K562 (cell line): ENCODE results near the gene NPR1. TPM values are rescaled to one million over a fixed set of nuclear protein-coding genes. Genes with fewer than 3 reads are reported as not detected.

ENCODE experiments used
- ATAC-seq: fragments of 200-7000 bp; cut with Tn5 transposase; 3 replicates; pipeline ENCODE4 v1.9.1; 2020; ENCODE audit warnings: moderate library complexity
- BruUV-seq: library from RNA; stranded (reverse); fragments of 400-500 nt; replicated peaks from 2 replicates; lab custom pipeline; 2021; lab: Mats Ljungman, UMichigan
- CTCF ChIA-PET: fragments of 300-600 bp; formaldehyde crosslinking; extraction: SDS; loops from one replicate; lab custom pipeline; 2021; ENCODE audit warnings: low intra/inter-chr PET ratio; lab: Yijun Ruan, JAX
- POLR2A ChIA-PET: fragments of 300-600, 350-650 bp; sonication (Branson Sonifier 250); formaldehyde crosslinking; extraction: SDS; loops from one replicate; lab custom pipeline; 2021; ENCODE audit warnings: antibody characterized with exemption, inconsistent platforms; lab: Yijun Ruan, JAX
- DNase-seq, 4 experiments: peaks; one replicate each; pipeline versions ENCODE4 v3.0.0 to v3.0.0-alpha.2; 2011 to 2018; ENCODE audit warnings: low spot score in 3 of 4, mixed read lengths in 3 of 4; ENCODE audit errors: extremely low read depth in 1 of 4
- FAIRE-seq: peaks from 2 replicates; lab custom pipeline; 2011; peaks lifted over from hg19 to GRCh38; lab: Jason Lieb, UNC
- H2AFZ ChIP-seq: 2 replicates; pipeline ENCODE4 v1.6.0; 2011; ENCODE audit warnings: low read depth, low read length, control low read depth, inconsistent platforms
- H3K27ac ChIP-seq: fragments of 200-600 bp; 3 replicates; pipeline ENCODE4 v1.8.0; 2011; ENCODE audit warnings: low read depth, mild to moderate bottlenecking, control low read depth, inconsistent platforms, low read length, moderate library complexity, mixed read lengths; ENCODE audit errors: extremely low read depth
- H3K27me3 ChIP-seq, 2 experiments: fragments of 300-600 bp in 1 of 2; 2 replicates in 1 of 2; 3 replicates in 1 of 2; pipeline versions ENCODE4 v1.6.0 to v1.8.0; 2011; ENCODE audit warnings: inconsistent platforms in 2 of 2, low read length in 2 of 2, mild to moderate bottlenecking in 1 of 2, mixed read lengths in 1 of 2, moderate library complexity in 1 of 2; ENCODE audit not compliant: control insufficient read depth in 2 of 2, insufficient read depth in 2 of 2
- H3K36me3 ChIP-seq: fragments of 300-600 bp; 3 replicates; pipeline ENCODE4 v1.8.0; 2011; ENCODE audit warnings: mild to moderate bottlenecking, low read length, inconsistent platforms; ENCODE audit not compliant: control insufficient read depth, insufficient read depth
- H3K4me1 ChIP-seq, 2 experiments: fragments of 200-600 bp in 1 of 2; replicated peaks in 1 of 2; 2 replicates in 1 of 2; 3 replicates in 1 of 2; pipeline versions ENCODE4 v1.5.1 to v1.8.0; 2011; ENCODE audit warnings: inconsistent platforms in 2 of 2, low read length in 2 of 2, mild to moderate bottlenecking in 1 of 2, mixed read lengths in 1 of 2, moderate library complexity in 1 of 2; ENCODE audit not compliant: control insufficient read depth in 2 of 2, insufficient read depth in 2 of 2
- H3K4me2 ChIP-seq: 2 replicates; pipeline ENCODE4 v1.6.1; 2011; ENCODE audit warnings: low read length, control low read depth, inconsistent platforms, mixed read lengths; ENCODE audit not compliant: insufficient read depth
- H3K4me3 ChIP-seq: fragments of 200-600 bp; sonication (generic), shearing (Covaris generic); 2 replicates; pipeline ENCODE4 v1.5.1; 2016; ENCODE audit warnings: control low read depth, inconsistent platforms
- H3K79me2 ChIP-seq: fragments of 200-600 bp; 3 replicates; pipeline ENCODE4 v1.8.0; 2011; ENCODE audit warnings: low read length, inconsistent platforms; ENCODE audit not compliant: control insufficient read depth, insufficient read depth
- H3K9ac ChIP-seq, 2 experiments: 2 replicates each; pipeline versions ENCODE4 v1.6.0 to v1.6.1; 2011; ENCODE audit warnings: low read depth in 2 of 2, low read length in 2 of 2, control low read depth in 1 of 2, inconsistent platforms in 1 of 2, mild to moderate bottlenecking in 1 of 2, mixed read lengths in 1 of 2; ENCODE audit not compliant: insufficient read depth in 1 of 2
- H3K9me1 ChIP-seq: one replicate; pipeline ENCODE4 v1.6.0; 2011; ENCODE audit warnings: inconsistent platforms, mild to moderate bottlenecking, low read length, moderate library complexity; ENCODE audit not compliant: control insufficient read depth, insufficient read depth
- H3K9me3 ChIP-seq: replicated peaks from 2 replicates; pipeline ENCODE4 v1.5.1; 2011; ENCODE audit warnings: low read depth, low read length, inconsistent platforms; ENCODE audit not compliant: control insufficient read depth, insufficient read depth
- H4K20me1 ChIP-seq: replicated peaks from 2 replicates; pipeline ENCODE4 v1.6.1; 2011; ENCODE audit warnings: low read length, inconsistent platforms, mixed read lengths; ENCODE audit not compliant: control insufficient read depth, insufficient read depth
- ZNF263 ChIP-seq: sonication (generic); formaldehyde crosslinking; IDR thresholded peaks from 2 replicates; pipeline ENCODE4 v1.8.0; 2022; ENCODE audit warnings: mild to moderate bottlenecking, missing genetic modification reagents, borderline replicate concordance
- ZNF274 ChIP-seq: IDR thresholded peaks from 2 replicates; pipeline ENCODE4 v1.6.1; 2011; ENCODE audit warnings: low read depth, mild to moderate bottlenecking, low read length, moderate library complexity, borderline replicate concordance
- WGBS: fragments of 100-300 bp; shearing (Covaris generic); methylation state at CpG from one replicate; pipeline ENCODE4 v1.1.6; 2016; ENCODE audit warnings: low coverage, mixed read lengths; ENCODE audit not compliant: insufficient coverage; ENCODE audit errors: missing lambda C conversion rate; 5-methylcytosine and 5-hydroxymethylcytosine counted together
- in situ Hi-C: fragments of 300-500 bp; cut with MboI; formaldehyde crosslinking; loops from 4 replicates; pipeline ENCODE4 v1.15.0; 2018; ENCODE audit warnings: inconsistent platforms, mixed read lengths
- intact Hi-C: fragments of 100-400 bp; cut with micrococcal nuclease; formaldehyde crosslinking; loops from 2 replicates; pipeline ENCODE4 v1.14.2; 2022
- polyA plus RNA-seq, 8 experiments: library from polyadenylated mRNA; depleted of rRNA in 4 of 8; stranded (reverse) in 5 of 8; unstranded in 3 of 8; fragments of >200 nt; fragmentation: Nextera tagmentation in 2 of 8; fragmentation: Illumina TruSeq in 1 of 8; extraction: Ambion mirVana in 2 of 8; extraction: Trizol in 1 of 8; gene quantifications; 2 replicates each; pipeline versions ENCODE4 v1.2.1 to v1.2.3, GENCODE V29; 2011 to 2014; ENCODE audit warnings: inconsistent platforms in 1 of 8, missing spikeins in 1 of 8
- total RNA-seq, 7 experiments: library from RNA; depleted of rRNA in 6 of 7; stranded (reverse); fragments of >200 nt in 6 of 7; fragmentation: Illumina TruSeq in 2 of 7; extraction: Trizol in 2 of 7; gene quantifications; 2 replicates each; pipeline versions ENCODE4 v1.2.1 to v1.2.3, GENCODE V29; 2011 to 2021; ENCODE audit warnings: low replicate concordance in 1 of 7
- TF ChIP-seq, protein P1 (sequence below): fragments of 250-450 bp; sonication (Bioruptor Pico); IDR thresholded peaks from 2 replicates; pipeline ENCODE4 v1.8.0; 2021; ENCODE audit warnings: moderate library complexity, mild to moderate bottlenecking, inconsistent platforms
- TF ChIP-seq, protein P2 (sequence below): sonication (generic); formaldehyde crosslinking; IDR thresholded peaks from 2 replicates; pipeline ENCODE4 v1.8.0; 2022; ENCODE audit warnings: mild to moderate bottlenecking, missing genetic modification reagents

Gene NPR1
- total and polyA plus RNA-seq, 9 of the 15 experiments (the other 6 are each of a cell fraction or from before 2014, with no cell fraction given), result 0.05 to 0.16 (median 0.06) TPM; not detected in 6

DNA sequence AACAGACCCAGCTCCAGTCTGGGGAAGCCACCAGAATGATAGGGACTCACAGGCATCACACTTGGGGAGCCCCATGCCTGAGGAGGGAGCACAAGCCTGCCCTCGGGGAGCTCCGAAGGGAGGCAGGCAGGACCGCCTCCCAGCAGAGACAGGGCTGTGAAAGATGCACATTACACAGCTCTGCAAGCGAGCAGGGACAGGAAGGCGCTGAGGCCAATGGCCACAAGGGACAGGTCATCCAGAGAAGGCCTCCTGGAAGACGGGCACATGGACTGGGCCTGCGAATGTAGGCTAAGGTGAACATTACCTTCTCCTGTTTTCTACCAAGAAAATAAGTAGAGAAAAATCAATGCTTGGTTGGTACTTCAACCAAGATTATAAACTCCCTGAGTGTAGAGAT, 4.2 kb downstream of the NPR1 start:
- Histone ChIP-seq H3K9me1 (no peaks in the 10 kb centered on the region), H2AFZ (no peak overlapping the region), H3K27me3 (peaks cover 33 to 59% of the 10 kb centered on the region in 2 experiments; a peak in 4 of 5 replicates), H3K9me3 (no peaks in the 10 kb centered on the region), H3K36me3 (no peaks in the 10 kb centered on the region), H3K27ac (no peak overlapping the region), H3K4me1 (peaks cover 0 to 27% of the 10 kb centered on the region in 2 experiments; a peak in 4 of 5 replicates), H3K4me2 (no peak overlapping the region), H3K79me2 (no peaks in the 10 kb centered on the region), H3K9ac (no peak overlapping the region), H4K20me1 (no peaks in the 10 kb centered on the region; the same call in 1 of the 2 replicates), H3K4me3 (no peak overlapping the region)
- ChIA-PET POLR2A (interaction anchor here (0.6 kb wide), 1 partner anchor 159 kb away, joined by 3 read pairs; no protein-coding TSS in a partner anchor), CTCF (no interaction called here)
- no TSS peak for BruUV-seq
- no peak for TF ChIP-seq ZNF274
- TF ChIP-seq ZNF263 (CRISPR knock-in tag), result peak; percentile 25; the same call in 1 of the 2 replicates
- TF ChIP-seq, protein P1, sequence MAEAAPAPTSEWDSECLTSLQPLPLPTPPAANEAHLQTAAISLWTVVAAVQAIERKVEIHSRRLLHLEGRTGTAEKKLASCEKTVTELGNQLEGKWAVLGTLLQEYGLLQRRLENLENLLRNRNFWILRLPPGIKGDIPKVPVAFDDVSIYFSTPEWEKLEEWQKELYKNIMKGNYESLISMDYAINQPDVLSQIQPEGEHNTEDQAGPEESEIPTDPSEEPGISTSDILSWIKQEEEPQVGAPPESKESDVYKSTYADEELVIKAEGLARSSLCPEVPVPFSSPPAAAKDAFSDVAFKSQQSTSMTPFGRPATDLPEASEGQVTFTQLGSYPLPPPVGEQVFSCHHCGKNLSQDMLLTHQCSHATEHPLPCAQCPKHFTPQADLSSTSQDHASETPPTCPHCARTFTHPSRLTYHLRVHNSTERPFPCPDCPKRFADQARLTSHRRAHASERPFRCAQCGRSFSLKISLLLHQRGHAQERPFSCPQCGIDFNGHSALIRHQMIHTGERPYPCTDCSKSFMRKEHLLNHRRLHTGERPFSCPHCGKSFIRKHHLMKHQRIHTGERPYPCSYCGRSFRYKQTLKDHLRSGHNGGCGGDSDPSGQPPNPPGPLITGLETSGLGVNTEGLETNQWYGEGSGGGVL (CRISPR knock-in tag), result no peak
- TF ChIP-seq, protein P2, sequence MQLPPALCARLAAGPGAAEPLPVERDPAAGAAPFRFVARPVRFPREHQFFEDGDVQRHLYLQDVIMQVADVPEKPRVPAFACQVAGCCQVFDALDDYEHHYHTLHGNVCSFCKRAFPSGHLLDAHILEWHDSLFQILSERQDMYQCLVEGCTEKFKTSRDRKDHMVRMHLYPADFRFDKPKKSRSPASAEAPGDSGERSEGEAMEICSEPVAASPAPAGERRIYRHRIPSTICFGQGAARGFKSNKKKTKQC (CRISPR knock-in tag), result no peak
- intact Hi-C loops, result no loop called here
- no peak for ATAC-seq
- WGBS, result 3% methylated on average over 7 of the region's 7 CpGs
- DNase-seq, result no peak
- in situ Hi-C loops, result no loop called here
- FAIRE-seq, result no peak
